CD4-positive, alpha-beta T cell treated with Interleukin-15 for 1 hour (primary cell): ENCODE data around the gene MKS1.

Experiments
- DNase-seq: peaks from one replicate; pipeline ENCODE4 v3.0.0-alpha.2; 2020

The MKS1 gene

DNA sequence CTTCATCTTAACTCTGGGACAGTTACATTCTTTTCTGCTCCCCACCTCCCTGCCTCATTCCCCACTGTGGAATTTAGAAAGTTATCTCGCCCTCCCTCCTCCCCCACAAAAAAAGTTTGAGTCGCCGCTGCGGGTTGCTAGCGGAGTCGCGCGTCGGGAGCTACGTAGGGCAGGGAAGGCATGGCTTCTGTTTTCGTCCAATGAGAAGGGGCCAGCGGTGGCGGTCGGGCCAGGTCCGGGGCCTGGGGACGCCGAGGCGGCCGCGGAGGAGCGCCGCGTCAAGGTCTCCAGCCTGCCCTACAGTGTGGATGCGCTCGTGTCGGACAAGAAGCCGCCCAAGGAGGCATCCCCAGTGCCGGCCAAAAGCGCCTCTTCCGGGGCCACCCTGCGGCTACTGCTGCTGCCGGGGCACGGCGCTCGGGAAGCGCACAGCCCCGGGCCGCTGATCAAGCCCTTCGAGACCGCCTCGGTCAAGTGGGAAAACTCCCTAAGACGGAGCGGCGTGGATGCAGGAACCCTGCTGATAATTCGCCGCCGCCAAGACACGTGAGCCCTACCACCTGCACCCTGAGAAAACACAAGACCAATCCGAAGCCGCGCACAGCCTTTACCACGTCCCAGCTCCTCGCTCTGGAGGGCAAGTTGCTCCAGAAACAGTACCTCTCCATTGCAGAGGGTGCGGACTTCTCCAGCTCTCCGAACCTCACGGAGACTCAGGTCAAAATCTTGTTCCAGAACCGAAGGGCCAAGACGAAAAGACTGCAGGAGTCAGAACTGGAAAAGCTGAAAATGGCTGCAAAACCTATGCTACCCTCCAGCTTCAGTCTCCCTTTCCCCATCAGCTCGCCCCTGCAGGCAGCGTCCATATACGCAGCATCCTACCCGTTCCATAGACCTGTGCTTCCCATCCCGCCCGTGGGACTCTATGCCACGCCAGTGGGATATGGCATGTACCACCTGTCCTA, 61.9 kb downstream of the MKS1 start:
- peak; percentile 59 for DNase-seq
